Endometrium (tissue), 2 donors: Measurements from ENCODE around the gene DNAAF6.

Source experiments
- FAIRE-seq: peaks from 2 replicates; lab custom pipeline; 2012; peaks lifted over from hg19 to GRCh38; lab: Jason Lieb, UNC
- donor health status: control.
- donor health status: control.

The DNAAF6 gene

GRCh38 chrX:107293056-107293455 is 86.6 kb downstream of the DNAAF6 start:
- FAIRE-seq, result no peak
